Esophagus muscularis mucosa (tissue), 4 donors: ENCODE results near the gene FAM76B. TPM values are rescaled to one million over a fixed set of nuclear protein-coding genes. Genes with fewer than 3 reads are reported as not detected.

Experiments used
- total RNA-seq, 4 donors: library from RNA; depleted of rRNA; stranded (reverse); fragments of >200 nt; gene quantifications; one replicate each; pipeline versions ENCODE4 v1.1.0 to v1.2.1, GENCODE V29; 2016

FAM76B gene
- total RNA-seq, 4 donors from 2014 or later, result 11.3 to 30.3 (median 17.0) TPM

Other genes starting within 250 kb of the FAM76B start
- gene CEP57, start 716 bp upstream of the FAM76B start, total RNA-seq, result 10 to 100 TPM; 22.9 to 46.9 (median 23.9) TPM
- gene MTMR2, start 134.3 kb upstream of the FAM76B start, total RNA-seq, result 10 to 100 TPM; 25.8 to 29.6 (median 27.9) TPM